ENCODE data around the gene RXRA.
"Not testable (repeated sequence)": the region's sequence is repeated elsewhere in the genome, so short reads cannot be mapped to it uniquely, and the experiment has no call there.

The RXRA gene

DNA sequence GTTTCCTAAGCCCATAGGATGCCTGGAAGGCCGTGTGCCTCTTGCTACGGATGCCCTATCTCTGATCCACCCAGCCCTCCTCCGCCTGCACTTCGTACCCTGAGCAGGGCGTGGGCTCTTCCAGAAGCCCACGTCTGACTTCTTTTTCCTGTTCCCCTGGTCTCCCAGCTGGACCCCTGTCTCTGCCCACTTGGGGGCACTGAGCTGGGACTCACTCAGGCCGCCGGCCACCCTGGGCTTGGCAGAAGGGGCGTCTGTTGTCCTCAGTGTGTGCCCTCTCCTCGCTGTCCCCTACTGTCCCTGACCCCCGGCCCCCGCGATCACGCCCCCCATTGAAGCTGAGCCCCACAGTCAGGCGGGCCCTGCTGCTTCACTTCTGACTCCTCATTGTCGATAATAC, 22.0 kb upstream of the RXRA start:
- TF ChIP-seq, protein P1, sequence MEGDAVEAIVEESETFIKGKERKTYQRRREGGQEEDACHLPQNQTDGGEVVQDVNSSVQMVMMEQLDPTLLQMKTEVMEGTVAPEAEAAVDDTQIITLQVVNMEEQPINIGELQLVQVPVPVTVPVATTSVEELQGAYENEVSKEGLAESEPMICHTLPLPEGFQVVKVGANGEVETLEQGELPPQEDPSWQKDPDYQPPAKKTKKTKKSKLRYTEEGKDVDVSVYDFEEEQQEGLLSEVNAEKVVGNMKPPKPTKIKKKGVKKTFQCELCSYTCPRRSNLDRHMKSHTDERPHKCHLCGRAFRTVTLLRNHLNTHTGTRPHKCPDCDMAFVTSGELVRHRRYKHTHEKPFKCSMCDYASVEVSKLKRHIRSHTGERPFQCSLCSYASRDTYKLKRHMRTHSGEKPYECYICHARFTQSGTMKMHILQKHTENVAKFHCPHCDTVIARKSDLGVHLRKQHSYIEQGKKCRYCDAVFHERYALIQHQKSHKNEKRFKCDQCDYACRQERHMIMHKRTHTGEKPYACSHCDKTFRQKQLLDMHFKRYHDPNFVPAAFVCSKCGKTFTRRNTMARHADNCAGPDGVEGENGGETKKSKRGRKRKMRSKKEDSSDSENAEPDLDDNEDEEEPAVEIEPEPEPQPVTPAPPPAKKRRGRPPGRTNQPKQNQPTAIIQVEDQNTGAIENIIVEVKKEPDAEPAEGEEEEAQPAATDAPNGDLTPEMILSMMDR (IDR thresholded peaks at IDR 0.05; ENCODE audit: low read depth, low read length, missing control alignments) = no peak
- DNase-seq (ENCODE audit: low read depth) = no peak
- in situ Hi-C loops (cut with HindIII; ENCODE audit: low sequenced_read_pairs) = no loop called here
- no peak overlapping the region for H3K4me3 ChIP-seq (ENCODE audit: low read depth, low read length)

DNA sequence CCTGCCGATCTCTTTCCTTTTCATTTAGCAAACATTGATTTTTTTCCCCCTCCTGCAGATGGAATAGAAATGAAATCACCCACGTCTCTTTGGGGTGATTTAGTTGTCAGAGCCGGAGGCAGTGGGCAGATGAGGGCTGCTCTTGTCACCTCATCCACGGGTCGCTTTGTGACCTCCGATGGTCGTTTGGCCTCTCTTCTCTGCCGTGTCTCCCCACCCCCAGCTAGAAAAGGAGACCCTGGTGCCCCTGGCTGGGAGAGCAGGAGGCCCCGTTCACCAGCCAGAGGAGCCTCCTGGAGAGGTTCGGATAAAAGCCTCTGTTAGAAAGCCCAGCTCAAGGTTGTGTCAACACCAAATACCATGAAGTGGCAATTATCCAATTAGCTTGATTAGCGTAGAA, 21.6 kb upstream of the RXRA start:
- no peak overlapping the region for H3K4me3 ChIP-seq (ENCODE audit: low read depth, low read length)
- TF ChIP-seq, protein P1 (IDR thresholded peaks at IDR 0.05; ENCODE audit: low read depth, low read length, missing control alignments) = no peak
- in situ Hi-C loops (cut with HindIII; ENCODE audit: low sequenced_read_pairs) = no loop called here

DNA sequence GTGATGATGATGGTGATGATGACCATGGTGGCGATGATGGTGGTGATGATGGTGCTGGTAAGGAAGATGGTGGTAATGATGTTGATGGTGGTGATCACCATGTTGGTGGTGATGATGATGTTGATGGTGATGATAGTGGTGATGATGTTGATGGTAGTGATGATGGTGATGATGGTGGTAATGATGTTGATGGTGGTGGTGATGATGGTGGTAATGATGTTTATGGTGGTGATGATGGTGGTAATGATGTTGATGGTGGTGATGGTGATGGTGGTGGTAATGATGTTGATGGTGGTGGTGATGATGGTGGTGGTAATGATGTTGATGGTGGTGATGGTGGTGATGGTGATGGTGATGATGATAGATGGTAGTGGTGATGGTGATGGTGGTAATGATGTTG, 20.7 kb upstream of the RXRA start:
- no peak overlapping the region for H3K4me3 ChIP-seq (ENCODE audit: low read depth, low read length)
- TF ChIP-seq, protein P1 (IDR thresholded peaks at IDR 0.05; ENCODE audit: low read depth, low read length, missing control alignments) = no peak
- no peak for DNase-seq (ENCODE audit: low read depth)
- in situ Hi-C loops (cut with HindIII; ENCODE audit: low sequenced_read_pairs) = no loop called here

More for the DNA sequence above, 21.6 kb upstream of the RXRA start:
- no peak for DNase-seq (ENCODE audit: low read depth)

DNA sequence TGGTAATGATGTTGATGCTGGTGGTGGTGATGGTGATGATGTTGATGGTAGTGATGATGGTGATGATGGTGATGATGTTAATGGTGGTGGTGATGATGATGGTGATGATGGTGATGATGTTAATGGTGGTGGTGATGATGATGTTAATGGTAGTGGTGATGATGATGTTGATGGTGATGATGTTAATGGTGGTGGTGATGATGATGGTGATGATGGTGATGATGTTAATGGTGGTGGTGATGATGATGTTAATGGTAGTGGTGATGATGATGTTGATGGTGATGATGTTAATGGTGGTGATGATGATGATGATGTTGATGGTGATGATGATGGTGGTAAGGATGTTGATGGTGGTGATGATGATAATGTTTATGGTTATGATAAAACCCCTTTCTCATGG, 20.2 kb upstream of the RXRA start:
- in situ Hi-C loops (cut with HindIII; ENCODE audit: low sequenced_read_pairs); H3K4me3 ChIP-seq (ENCODE audit: low read depth, low read length); DNase-seq (ENCODE audit: low read depth): not testable (repeated sequence)

DNA sequence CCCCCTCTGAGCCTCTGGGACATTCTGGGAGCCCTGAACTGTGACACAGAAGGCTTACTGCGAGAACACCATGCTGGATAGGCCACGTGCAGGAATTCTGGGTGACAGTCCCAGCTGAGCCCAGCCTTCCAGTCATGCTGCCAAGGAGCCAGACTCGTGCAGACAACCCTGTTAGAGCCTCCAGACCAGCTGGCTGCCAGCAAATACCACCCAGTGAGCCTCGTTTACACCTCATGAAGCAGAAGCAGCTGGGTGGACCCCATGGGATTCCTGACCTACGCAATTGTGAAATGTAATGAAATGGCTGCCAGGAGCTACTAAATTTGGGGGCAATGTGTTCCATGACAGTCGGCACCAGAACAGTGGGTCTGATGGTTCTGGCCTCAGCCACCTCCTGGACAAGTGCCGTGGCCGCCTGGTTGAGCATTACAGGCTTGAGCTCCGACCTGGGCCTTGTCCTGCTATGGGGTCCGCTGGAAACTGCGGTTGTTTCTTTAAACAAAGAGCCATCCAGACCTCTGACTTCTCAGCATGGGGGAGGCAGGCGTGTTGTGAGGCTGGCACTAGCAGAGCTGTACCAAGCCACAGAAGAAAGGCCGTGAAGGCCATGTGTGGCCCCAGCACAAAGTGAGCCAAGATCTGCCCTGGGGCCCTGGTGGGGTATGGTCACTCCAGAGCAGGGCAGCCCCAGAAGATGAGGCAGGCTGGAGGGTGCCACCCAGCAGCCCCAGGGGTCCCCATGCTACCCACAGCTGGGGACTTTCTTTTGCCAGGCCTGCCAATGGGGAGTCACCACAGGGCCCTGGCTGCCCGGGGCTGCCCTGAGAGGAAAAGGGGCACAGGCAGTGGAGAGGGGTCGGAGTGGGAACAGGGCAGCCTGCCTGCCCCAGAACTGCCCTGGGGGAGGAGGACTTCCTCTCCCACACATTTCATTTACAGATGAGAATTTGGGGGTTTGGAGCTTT, 19.3 kb upstream of the RXRA start:
- no peak overlapping the region for H3K4me3 ChIP-seq (ENCODE audit: low read depth, low read length)
- no peak for DNase-seq (ENCODE audit: low read depth)
- TF ChIP-seq, protein P1 (IDR thresholded peaks at IDR 0.05; ENCODE audit: low read depth, low read length, missing control alignments) = no peak
- in situ Hi-C loops (cut with HindIII; ENCODE audit: low sequenced_read_pairs) = no loop called here

DNA sequence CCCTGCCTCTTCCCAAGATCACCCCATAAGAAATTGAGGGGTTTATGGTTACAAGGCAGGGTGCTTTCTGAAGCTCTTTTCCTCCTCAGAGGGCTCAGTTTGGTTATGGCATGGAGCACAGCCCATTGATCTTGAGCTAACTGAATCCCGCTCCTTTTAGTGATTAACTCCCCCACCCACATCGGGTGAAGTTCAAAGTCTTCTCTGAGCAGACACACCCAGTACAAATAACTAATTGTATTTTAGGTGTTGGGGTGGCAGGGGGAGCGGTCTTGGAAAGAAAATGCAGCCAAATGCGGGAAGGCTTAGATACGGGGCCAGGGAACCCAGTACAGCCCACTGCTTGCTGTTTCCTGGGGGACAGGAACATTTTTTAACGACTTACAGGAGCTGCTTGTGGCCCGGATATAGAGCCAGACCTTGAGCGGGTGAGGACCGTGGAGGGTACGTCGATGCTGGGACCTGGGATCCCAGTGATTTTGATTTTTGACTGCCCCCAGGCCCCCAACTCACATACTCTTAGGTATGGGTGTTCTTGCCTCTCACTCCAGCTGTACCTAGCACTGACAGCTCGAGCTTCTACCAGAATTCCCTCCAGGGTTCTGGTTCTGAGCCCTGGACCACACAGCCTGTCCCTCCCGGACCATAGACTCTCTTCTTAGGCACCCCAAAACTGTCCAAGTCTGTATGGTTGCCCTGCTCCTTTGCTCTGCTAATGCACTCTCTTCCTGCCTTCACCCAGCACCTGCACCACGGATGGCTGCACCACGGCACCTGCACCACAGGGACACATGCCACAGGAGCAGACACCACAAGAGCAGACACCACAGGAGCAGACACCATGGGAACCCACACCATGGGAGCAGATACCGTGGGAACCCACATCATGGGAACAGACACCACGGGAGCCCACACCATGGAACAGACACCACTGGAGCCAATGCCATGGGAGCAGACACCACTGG, 18.3 kb upstream of the RXRA start:
- in situ Hi-C loops (cut with HindIII; ENCODE audit: low sequenced_read_pairs) = no loop called here
- DNase-seq (ENCODE audit: low read depth) = no peak
- TF ChIP-seq, protein P1 (IDR thresholded peaks at IDR 0.05; ENCODE audit: low read depth, low read length, missing control alignments) = no peak
- no peak overlapping the region for H3K4me3 ChIP-seq (ENCODE audit: low read depth, low read length)

DNA sequence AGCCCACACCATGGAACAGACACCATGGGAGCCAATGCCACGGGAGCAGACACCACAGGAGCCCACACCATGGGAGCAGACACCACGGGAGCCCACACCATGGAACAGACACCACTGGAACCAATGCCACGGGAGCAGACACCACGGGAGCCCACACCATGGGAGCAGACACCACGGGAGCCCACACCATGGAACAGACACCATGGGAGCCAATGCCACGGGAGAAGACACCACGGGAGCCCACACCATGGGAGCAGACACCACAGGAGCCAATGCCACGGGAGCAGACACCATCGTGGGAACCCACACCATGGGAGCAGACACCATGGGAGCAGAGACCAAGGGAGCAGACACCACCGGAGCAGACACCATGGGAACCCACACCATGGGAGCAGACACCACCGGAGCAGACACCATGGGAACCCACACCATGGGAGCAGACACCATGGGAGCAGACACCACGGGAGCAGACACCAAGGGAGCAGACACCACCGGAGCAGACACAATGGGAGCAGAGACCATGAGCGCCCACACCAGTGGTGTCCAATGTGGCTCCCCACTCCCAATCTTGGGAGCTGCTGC, 17.5 kb upstream of the RXRA start:
- H3K4me3 ChIP-seq (ENCODE audit: low read depth, low read length); in situ Hi-C loops (cut with HindIII; ENCODE audit: low sequenced_read_pairs); DNase-seq (ENCODE audit: low read depth): not testable (repeated sequence)

All from astrocyte of the cerebellum (primary cell).